Inflammatory macrophage treated with lipopolysaccharide for 4 hours (primary cell): ENCODE results near the gene CCNL1.
"Not testable (repeated sequence)": the region's sequence is repeated elsewhere in the genome, so short reads cannot be mapped to it uniquely, and the experiment has no call there.

Experiments
- DNase-seq: peaks from one replicate; pipeline ENCODE4 v3.0.0-alpha.2; 2020

Gene CCNL1

GRCh38 chr3:157102595-157102994 is 57.4 kb downstream of the CCNL1 start:
- DNase-seq = not testable (repeated sequence)

DNA sequence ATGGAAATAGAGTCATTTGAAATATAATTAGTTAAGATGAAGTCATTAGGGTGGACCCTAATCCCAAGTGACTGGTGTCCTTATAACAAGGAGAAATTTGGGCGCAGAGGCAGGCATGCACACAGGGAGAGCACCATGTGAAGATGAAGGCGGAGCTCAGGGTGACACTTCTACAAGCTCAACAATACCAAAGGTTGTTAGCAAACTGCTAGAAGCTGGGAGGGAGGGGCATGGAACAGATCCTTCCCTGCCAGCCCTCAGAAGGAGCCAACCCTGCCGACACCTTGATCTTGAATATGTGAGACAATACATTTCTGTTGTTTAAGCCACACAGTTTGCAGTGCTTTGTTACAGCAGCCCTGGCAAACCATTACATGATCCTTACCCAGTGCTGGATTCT is 57.8 kb downstream of the CCNL1 start:
- no peak for DNase-seq

- DNase-seq = peak; percentile 92
These were observed 58.5 kb downstream of the CCNL1 start for GRCh38 chr3:157101486-157101885.

GRCh38 chr3:157100608-157101396 is 59.1 kb downstream of the CCNL1 start:
- DNase-seq = peak; percentile 29

DNA sequence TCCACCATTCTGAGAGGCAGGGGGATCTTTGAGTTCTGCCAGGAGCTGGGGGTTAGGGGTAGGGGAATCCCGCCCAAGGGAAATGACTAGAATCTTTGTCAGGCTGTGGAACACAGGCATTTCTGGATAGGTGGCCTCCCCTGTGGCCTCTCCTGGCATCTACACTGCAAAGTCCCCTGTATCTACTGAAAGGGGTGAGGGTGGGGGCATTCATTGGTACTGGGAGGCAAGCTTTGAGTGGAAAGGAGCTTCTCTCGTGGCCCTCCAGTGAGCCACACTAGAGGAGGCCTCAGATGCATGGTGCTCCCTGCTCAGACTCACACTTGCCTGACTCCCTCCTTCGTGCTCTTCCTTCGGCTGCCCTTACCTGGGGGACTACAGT is 59.9 kb downstream of the CCNL1 start:
- no peak for DNase-seq

- no peak for DNase-seq
These were observed 60.4 kb downstream of the CCNL1 start for GRCh38 chr3:157099326-157100095.

DNA sequence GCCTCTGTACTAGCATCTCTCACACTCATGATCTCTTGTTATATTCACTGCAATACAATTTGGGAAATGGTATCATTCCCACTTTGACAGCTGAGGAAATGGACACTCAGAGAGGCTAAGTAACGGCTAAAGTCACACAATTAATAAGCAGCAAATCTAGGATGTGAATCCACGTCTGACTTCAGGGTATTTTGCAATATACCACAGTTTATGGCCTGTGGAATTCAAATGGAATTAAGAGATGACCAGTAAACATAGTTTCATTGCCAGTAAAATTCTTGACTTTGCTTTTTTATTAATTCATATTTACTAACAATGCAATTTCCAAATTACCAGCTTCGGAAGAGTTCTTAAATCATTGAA is 61.1 kb downstream of the CCNL1 start:
- DNase-seq = no peak

- DNase-seq = no peak
These were observed 61.7 kb downstream of the CCNL1 start for GRCh38 chr3:157098121-157098822.
